DMS 273 treated with DMSO at 0.1 percent for 48 hours (cell line): ENCODE measurements around the gene OR2L8.
"Not testable (repeated sequence)": the region's sequence is repeated elsewhere in the genome, so short reads cannot be mapped to it uniquely, and the experiment has no call there.

Source experiments
- DNase-seq: peaks from one replicate; lab custom pipeline; 2025; lab: John Stamatoyannopoulos, UW

OR2L8 gene, protein sequence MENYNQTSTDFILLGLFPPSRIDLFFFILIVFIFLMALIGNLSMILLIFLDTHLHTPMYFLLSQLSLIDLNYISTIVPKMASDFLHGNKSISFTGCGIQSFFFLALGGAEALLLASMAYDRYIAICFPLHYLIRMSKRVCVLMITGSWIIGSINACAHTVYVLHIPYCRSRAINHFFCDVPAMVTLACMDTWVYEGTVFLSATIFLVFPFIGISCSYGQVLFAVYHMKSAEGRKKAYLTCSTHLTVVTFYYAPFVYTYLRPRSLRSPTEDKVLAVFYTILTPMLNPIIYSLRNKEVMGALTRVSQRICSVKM

DNA sequence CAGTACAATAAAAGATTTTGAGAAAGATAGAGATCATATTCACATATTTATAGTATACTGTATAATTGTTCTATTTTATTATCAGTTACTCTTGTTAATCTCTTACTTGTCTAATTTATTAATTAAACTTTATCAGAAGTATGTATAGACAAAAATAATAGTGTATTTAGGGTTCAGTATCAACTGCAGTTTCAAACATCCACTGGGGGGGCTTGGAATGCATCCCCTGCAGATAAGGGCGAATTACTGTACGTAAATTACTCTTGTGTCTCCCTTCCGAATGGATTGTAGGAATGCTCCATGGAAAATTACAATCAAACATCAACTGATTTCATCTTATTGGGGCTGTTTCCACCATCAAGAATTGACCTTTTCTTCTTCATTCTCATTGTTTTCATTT lies at the start of gene OR2L8:
TSS of gene OR2L8 (plus strand) at position 301 of the 400 bp plus-strand sequence. CDS start at position 301, 0 bp downstream.
- DNase-seq: no peak

DNA sequence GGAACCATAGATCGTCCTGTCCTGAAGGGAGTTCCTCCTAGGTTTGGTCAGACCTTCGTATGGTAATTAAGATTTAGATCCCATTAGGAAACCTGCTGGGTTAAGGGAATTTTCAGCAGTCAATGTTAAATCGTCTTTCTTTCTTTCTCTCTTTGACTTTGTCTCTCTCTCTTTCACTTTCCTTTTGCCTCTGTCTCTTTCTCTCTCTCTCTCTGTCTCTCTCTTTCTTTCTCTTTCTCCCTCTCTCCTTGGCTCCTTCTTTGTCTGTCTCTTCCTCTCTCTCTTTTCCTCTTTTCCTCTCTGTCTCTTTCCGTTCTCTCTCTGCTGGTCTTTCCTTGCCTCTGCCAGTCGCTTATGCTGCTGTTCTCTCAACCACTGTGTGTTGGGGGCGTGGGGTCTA lies 44.5 kb upstream of the OR2L8 start:
- no peak for DNase-seq

DNA sequence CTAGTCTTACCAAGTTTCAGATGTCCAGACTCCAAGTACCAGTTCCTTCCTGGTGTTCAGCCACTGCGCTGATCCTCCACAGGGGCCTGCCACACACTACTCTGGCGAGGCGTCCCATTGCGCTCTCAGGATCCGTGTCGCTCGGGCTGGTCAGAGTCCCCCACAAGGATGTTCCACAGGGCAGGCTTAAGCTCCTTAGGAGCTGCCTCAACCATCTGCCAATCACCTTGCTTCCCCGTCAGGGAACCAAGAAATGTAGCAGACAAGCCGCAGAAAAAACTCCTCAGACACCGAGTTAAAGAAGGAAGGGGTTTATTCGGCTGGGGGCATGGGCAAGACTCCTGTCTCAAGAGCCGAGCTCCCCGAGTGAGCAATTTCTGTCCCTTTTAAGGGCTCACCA lies 43.5 kb upstream of the OR2L8 start:
- no peak for DNase-seq

DNA sequence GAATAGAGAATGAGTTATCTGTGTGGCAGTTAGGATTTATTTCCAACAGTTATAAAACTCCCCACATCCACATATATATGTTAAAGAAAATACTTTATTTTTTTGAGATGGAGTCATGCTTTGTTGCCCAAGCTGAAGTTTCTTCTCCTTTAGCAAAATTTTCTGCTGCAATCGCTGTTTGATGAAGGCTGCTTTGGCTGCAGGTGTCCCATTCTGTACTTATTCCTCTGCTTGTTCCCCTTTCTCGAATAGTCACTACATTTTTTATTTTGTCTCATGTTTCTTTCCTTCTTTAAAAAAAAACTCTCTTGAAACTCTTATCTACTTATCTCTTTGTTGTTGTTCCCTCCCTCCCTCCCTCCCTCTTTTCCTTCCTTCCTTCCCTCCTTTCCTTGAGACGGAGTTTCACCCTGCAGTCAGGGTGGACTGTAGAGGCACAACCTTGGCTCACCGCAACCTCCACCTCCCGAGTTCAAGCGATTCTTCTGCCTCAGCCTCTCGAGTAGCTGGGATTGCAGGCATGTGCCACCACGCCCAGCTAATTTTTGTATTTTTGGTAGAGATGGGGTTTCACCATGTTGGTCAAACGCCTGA lies 42.7 kb upstream of the OR2L8 start:
- no peak for DNase-seq

DNA sequence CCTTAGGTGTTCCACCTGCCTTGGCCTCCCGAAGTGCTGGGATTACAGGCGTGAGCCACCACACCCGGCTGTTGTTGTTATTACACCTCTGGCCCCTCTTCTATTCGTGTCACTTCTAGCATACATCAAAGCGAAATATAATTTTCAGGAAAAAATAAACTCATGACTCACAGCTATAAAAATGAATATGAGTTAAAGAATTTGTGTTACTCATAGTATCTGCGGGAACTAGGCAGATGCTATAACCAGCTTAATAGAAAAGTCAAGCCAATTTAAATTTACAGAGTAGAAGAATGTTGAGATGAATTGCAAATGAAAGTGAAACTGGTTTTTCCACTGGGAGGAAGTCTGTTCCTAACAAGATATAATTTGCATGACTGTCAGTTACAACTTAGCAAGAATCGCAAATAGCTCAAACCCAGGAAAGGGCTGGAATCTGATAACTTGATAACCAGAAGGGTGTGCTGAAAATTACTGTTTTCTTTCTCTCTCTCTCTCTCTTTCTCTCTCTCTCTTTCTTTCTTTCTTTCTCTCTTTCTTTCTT lies 42.1 kb upstream of the OR2L8 start:
- no peak for DNase-seq

DNA sequence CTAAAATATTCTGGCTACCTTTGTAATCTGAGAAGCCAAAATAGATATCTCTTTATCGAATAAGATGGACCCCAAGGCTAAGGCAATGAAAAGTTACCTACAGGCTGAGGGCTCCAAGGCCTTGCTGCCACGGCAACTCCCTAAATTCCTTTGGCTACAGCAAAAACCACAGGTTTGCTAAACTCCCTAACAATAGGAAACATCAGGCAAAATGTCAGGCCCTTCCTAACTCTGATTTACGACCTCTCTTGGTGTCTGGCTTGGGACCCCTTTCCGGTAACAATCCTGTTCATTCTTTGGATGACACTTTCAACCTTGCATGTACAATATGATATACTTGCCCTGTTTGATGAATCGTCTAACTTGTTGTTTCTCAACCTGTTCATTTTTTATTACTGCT lies 39.9 kb upstream of the OR2L8 start:
- DNase-seq: no peak

DNA sequence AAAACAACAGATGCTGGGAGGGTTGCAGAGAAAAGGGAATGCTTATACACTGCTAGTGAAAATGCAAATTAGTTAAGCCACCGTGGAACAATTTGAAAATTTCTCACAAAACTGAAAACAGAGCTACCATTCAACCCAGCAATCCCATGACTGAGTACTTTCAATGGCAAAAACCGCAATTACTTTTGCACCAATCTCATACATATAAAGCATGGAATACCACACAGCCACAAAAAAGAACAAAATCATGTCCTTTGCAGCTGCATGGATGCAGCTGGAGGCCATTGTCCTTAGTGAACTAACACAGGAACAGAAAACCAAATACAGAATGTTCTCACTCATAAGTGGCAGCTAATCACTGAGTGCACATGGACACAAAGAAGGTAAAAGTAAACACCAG lies 34.9 kb upstream of the OR2L8 start:
- DNase-seq: no peak

DNA sequence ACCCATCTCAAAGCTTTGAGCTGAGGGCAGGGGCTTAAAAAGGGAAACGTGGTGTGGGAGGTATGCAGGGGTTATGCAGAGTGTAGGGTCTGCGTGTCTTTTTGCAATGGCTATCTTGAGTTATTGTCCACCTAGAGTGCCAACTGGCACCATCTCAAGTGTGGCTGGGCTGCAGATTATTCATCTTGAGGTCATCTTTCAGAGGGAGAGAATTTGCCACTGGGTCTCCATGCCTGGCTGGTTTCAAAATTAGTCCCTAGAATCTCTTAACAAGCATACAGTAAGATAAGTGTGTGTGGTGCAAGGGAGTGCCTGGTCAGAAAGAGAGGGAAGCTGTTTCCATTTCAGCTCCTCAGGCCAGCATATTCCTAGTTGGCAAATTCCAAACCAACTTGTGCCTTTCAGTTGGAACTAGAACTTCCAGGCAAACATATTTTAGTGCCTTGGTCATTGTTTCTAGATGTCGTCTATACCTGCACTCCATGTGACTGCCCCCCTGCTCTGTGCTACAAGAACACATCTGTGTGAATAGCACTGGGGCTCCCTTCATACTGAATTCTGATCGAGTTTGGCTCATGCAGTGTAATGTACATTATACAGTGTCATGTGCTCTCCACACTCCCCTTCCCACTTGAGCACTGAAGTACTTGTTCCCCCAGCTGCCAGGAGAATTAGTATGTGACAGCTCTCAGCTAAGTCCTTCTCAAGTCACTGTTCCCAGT lies 33.6 kb upstream of the OR2L8 start:
- DNase-seq: no peak

DNA sequence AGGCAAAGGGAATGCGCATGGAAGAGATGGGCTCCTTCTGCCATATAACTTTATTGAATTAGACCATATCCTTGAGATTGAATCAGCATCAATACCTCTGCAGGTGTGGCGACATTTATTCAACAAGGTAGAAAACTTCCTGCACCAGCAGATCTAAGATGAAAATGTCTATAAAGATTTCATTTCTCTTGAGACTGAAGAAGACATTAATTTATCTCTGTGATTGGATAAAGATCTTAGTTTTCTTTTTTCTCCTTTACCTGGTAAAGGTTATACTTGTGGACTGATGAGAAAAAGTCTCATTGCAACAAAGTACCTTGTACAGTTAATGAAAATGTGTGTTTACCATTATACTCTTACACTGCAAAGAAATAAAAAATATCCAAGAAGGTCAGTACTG lies 28.7 kb upstream of the OR2L8 start, which contains the start of gene OR2T8:
TSS of gene OR2T8 (plus strand) at position 301 of the 400 bp plus-strand sequence. CDS start 766 bp downstream, outside the sequence.
- no peak for DNase-seq

DNA sequence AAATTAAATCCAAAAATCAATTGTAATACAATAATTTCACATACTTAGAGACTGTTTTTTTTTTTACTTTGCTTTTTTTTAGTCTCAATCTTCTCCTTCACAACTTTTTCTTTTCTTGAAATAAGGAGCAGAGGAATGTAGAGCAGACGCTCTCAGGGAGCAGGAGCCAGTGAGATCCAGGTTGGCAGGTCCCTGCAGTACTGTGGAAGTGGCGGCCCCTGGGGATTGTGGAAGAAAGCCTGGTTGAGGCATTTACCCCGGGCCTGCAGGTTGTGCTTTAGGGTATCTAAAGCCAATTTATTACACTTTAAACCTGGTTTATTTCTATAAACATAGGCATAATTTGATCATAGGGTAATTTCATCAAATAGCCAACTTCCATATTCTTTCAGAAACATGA lies 24.7 kb upstream of the OR2L8 start:
- DNase-seq: no peak

DNA sequence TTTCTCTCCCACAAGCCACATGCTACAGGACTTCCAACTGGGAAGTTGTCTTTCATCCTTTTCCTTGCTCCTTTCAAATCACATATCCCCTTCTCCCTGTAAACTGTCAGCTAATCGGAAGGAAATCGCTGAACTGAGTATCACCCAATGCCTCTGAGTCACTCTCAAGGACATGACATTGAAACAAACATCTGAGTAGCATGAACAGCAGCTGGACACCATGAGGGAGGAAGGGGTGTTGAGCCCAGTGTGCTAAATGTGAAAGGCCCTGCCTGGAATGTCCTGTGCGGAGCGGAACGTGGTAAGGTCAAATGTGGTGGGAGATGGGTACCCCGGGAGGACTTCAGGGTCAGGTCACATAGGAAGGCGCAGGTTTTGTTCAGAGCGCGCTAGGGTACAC lies 23.8 kb upstream of the OR2L8 start, which contains the start of gene OR2AJ1:
TSS of gene OR2AJ1 (plus strand) at position 22 of the 400 bp plus-strand sequence. CDS start 8,880 bp downstream, outside the sequence.
- DNase-seq: no peak

DNA sequence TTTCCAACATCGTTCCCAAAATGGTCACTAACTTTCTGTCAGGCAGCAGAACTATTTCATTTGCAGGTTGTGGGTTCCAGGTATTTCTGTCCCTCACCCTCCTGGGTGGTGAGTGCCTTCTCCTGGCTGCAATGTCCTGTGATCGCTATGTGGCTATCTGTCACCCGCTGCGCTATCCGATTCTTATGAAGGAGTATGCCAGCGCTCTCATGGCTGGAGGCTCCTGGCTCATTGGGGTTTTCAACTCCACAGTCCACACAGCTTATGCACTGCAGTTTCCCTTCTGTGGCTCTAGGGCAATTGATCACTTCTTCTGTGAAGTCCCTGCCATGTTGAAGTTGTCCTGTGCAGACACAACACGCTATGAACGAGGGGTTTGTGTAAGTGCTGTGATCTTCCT lies 14.7 kb upstream of the OR2L8 start:
- DNase-seq: no peak

DNA sequence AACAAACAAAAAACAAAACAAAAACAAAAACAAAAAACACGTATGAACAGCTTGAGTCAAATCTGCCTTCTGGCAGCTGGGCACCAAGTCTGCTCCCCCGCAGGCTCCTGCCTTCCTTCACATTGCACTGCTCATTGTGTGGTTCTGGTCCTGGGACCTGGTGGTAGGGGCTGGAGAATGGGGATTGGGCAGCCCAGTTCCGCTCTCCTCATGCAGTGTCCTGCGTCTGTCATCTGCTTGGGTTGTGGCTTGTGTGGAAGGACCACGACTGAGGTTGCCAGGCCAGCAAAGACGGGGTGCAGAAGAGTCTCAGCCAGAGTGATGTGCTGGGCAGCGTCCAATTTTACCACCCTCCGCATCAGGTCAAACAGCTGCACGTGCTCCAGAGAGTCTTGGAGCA lies 12.9 kb upstream of the OR2L8 start:
- DNase-seq: no peak

DNA sequence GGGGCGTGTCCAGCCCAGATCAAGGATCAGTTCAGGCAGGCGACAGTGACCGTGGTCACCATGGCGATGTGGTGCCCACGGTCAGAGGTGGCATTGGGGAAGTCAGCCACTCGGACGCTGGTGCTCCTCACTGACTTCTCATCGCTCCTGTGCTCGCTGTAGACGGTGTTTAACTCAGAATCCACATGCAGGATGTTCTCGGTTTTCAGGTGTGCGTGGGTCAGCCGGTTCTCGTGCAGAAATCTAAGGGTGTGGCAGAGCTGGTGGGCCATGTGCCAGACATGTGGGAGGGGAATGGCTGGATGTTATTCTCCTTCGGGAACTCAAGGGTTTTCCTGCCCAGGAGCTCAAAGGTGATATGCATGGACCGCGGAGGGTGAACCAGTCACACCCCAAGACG lies 12.2 kb upstream of the OR2L8 start:
- no peak for DNase-seq

DNA sequence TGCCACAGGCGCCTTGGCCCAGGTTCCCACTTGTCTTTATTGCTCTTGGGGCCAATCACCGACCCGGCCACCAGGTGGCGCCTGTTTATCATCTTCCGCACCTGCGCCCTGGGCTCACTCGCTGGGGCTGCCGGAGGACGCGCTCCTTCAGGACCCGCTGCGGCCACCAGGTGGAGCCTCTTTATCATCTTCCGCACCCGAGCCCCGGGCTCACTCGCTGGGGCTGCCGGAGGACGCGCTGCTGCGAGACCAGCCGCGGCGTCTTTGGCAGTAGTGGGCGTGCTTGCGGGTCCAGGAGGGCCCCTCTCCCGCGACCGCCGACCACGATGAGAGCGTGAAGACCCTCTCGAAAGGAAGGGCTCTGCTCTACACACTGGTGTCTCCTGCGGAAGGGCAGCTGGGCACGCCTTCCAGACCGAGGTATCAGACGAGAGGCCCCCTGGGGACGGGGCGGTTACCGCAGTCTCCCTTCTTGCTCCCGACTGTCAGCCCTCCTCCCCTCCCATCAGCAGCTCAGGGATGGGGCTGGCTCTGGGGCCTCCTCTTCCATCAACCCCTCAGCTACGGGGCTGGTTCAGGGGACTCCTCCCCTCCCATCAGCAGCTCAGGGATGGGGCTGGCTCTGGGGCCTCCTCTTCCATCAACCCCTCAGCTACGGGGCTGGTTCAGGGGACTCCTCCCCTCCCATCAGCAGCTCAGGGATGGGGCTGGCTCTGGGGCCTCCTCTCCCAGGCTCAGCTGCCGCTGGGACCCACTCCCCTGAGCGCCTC lies 11.5 kb upstream of the OR2L8 start:
- DNase-seq: not testable (repeated sequence)

DNA sequence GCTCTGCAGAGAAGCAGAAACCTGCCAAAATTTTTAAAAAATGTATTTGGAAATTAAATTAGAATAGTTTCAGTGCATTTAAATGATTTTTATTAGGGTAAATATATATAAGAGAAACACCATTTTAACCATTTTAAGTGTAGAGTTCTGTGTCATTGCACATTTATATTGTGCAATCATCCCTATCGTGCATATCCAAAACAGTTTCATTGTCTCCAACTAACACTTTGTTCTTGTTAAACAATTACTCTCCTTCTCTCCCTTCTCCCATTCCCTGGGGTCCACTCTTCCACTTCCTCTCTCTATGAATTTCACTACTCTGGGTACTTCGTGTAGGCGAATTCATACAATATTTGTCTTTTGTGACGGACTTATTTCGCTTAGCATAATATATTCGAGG lies 6.0 kb upstream of the OR2L8 start:
- DNase-seq: no peak

DNA sequence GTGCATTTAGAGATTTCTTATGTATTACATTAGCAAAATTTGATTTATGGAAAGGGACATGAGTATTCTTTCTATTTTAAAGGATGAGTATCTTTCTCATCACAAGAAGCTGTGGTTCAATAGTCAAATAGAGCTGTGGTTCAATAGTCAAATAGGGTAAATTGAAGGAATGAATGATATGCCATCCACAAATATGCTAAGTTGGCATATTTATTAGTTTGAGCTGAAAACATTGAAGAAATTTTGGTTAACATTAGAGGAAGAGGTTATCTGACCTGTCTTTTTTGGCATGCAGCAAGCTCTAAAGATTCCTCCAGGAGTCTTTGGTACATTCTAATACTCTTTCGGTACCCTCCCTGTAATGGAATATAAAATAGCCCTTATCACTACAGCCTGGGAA lies 4.8 kb downstream of the OR2L8 start:
- no peak for DNase-seq

DNA sequence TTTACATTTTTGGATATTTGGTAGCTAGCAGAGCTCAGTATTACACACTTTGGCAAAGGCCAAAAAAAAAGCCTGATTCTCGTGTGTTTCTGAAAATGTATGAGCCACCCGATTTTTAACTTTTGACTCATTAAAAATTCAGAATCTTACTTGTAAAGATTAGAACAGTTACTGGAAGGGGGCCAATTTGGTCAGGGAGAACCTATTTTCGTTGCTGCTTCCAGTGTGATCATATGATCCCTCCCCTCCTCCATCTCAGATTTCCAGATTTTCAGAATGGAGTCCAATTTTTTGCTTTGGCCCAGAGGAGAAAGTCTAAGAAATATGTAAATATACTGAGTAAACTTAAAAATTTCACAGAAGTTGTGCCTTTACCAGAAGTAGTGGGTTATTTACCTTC lies 13.1 kb downstream of the OR2L8 start:
- DNase-seq: no peak

DNA sequence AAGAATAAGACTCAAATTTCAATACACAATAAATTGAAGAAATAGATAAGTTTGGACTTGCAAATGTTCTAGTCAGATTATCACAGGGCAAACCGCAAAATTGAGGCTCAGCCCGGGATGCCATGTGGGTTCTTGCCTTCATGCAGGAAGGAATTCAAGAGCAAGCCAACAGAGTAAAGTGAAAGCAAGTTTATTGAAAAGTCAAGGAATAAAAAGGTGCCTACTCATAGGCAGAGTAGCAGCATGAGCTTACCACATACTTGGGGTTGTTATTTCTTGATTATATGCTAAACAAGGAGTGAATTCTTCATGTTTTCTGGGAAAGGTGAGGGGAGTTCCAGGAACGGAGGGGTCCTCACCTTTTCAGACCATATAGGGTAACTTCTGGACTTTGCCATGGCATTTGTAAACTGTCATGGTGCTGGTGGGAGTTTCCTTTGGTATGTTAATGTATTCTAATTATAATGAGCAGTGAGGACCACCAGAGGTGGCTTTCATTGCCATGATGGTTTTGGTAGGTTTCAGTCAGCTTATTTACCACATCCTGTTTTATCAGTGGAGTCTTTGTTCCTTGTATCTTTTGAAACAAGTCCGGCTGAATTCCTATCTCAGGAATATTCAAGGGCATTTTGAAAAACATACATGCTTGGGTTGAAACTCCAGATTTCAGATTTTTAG lies 14.4 kb downstream of the OR2L8 start:
- no peak for DNase-seq

DNA sequence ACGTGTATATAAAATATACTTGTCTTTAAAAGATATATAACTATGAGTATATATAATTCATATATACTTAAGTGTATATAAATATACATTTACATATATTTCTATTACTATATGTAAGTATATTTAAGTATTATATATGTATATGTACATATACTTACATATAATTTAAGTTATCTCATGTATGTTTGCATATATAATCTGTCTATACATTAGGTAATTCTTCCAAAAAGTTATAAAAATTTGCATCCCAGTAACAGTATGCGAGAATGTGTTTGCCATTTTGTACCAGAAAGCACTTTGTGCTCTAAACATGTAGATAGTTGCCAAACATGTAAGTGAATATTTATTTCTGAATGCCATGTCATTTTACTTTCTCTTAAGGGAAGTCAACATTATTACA lies 16.3 kb downstream of the OR2L8 start, which contains the start of gene OR2AK2:
TSS of gene OR2AK2 (plus strand) at position 301 of the 400 bp plus-strand sequence. CDS start 144 bp downstream, outside the sequence.
- DNase-seq: no peak

DNA sequence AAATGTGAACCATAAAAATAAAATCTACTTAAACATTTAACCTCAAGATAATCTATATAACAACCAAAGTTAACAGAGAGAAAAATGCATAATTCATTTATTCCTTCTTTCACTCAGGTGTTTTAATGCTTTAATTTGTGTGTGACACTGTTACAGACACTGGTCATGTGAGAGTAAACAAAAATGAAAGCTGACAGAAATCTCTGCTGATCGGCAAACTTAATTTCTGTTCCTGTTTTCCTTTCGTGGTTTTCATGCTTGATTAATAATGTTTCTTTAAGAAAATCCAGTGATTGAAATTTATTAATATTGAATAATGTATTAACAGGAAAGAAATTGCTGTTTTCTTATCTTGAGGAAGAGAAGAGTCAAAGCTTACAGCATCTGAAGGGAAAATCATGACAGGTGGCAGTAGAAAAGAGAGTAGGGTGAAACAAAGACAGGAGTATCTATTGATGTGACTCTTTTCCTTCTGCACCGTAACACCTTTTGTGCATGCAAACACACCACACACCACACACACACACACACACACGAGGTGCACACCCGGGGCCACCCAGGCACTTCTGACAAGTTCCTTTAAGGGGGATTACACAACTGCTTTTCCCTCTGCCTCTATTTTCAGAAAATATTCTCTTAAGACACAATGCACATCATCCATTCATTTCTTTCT lies 18.0 kb downstream of the OR2L8 start:
- DNase-seq: no peak
